ENCODE measurements around the gene CARD11. TPM values are rescaled to one million over a fixed set of nuclear protein-coding genes. Genes with fewer than 3 reads are reported as not detected.

Gene CARD11
- total RNA-seq, 2 experiments from 2014 or later, result 118 to 122 TPM

DNA sequence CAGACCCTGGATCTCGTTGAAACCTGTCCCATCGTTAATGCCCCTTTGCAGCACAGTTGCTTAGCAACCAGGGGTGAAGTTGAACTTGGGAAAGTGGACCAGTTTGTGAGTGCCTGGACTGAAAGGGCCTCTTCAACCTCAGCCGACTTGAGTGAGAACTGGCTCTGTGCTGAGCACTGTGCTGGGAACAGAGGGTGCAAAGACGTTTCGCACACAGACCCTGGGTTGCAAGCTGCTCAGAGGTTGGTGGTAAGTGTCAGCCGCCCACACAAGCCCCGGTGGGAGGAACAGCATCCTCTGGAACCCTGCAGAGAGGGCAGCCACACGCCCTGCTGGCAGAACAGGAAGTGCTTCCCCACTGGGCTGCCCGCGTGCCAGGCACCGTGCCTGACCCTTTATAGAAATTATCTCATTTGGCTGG is 89.2 kb downstream of the CARD11 start:
- POLR2A ChIA-PET, result interaction anchor here (0.6 to 1.7 kb wide), 8 partner anchors 10 to 89 kb away, joined by 3 to 5 read pairs (median 4); no protein-coding TSS in a partner anchor
- Histone ChIP-seq H3K27me3 (ENCODE audit: control insufficient read depth in 1 of 2, insufficient read depth in 2 of 2, low read length in 2 of 2) (no peaks in the 10 kb centered on the region), H3K4me3 (ENCODE audit: low read length) (no peak overlapping the region), H3K36me3 (ENCODE audit: insufficient read depth, low read length) (peaks cover 69% of the 10 kb centered on the region), H3K4me1 (ENCODE audit: insufficient read depth, low read length) (peaks cover 41% of the 10 kb centered on the region), H3K27ac (ENCODE audit: low read depth in 1 of 2, low read length in 2 of 2) (peak overlapping the region; percentile 1 to 16), H3K9me3 (ENCODE audit: control insufficient read depth in 1 of 2, insufficient read depth in 1 of 2, low read length in 2 of 2) (no peaks in the 10 kb centered on the region)
- Mint-ChIP-seq H3K27ac (peak overlapping the region; percentile 90), H3K4me3 (peak overlapping the region; percentile 45), H3K27me3 (no peaks in the 10 kb centered on the region), H3K4me1 (ENCODE audit: low read depth) (peaks cover 72% of the 10 kb centered on the region), H3K9me3 (peaks cover 9% of the 10 kb centered on the region), H3K36me3 (ENCODE audit: low read depth) (peaks cover 97% of the 10 kb centered on the region)
- ATAC-seq (ENCODE audit: poor library complexity) (peak; percentile 34), DNase-seq (peak in 6 of 14 experiments; percentile 11 to 69 (median 38))
- intact Hi-C loops (cut with DNase I, micrococcal nuclease), result loop anchor here (5.0 to 10.0 kb wide), 3 partner anchors 60 to 90 kb away; partner anchors contain the start of gene CARD11 (in 2 of the 2)
- TF ChIP-seq, protein P1, sequence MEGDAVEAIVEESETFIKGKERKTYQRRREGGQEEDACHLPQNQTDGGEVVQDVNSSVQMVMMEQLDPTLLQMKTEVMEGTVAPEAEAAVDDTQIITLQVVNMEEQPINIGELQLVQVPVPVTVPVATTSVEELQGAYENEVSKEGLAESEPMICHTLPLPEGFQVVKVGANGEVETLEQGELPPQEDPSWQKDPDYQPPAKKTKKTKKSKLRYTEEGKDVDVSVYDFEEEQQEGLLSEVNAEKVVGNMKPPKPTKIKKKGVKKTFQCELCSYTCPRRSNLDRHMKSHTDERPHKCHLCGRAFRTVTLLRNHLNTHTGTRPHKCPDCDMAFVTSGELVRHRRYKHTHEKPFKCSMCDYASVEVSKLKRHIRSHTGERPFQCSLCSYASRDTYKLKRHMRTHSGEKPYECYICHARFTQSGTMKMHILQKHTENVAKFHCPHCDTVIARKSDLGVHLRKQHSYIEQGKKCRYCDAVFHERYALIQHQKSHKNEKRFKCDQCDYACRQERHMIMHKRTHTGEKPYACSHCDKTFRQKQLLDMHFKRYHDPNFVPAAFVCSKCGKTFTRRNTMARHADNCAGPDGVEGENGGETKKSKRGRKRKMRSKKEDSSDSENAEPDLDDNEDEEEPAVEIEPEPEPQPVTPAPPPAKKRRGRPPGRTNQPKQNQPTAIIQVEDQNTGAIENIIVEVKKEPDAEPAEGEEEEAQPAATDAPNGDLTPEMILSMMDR (IDR thresholded peaks at IDR 0.05), result no peak
- CTCF ChIA-PET, result no interaction called here

DNA sequence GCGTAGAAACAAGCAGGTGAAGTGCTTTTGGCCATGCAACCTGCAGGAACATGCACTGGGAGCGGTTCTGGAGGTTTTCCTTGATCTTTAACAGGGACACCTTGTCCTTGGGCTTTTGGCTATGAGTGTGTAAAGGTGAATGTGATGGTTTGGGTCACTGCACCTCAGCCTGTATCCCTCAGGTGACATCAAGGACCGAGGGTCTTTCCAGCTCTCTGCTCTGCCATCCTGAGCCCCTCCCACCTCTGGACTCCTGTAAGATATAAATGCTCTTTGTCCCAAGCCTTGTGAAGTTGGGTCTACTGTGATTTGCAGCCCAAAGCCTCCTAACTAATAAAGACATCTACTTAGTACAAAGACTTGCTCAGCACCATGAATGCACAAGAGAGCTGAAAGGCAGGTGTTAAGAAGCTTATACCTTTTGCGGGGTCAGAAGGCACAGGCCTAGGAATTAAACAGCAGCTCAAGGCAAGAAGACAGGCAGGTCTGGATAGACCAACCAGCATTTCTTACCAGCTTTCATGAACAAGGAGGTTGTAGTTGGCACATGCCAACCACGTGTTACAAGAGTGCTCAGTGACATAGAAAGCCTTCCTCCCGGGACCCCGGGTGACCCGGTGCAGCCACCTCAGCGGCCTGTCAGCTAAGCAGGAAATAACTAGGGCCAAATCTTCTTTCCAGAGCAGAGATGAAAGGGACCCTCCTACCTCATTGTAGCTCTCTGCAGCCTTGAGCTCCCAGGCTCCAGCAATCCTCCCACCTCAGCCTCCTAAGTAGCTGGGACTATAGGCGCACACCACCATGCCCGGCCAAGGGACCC is 89.9 kb downstream of the CARD11 start:
- DNase-seq (peak in 3 of 14 experiments; percentile 9 to 58 (median 29)), ATAC-seq (ENCODE audit: poor library complexity) (peak; percentile 29)
- POLR2A ChIA-PET, result interaction anchor here (0.6 to 1.7 kb wide), 9 partner anchors 11 to 509 kb away, joined by 3 to 5 read pairs (median 4); no protein-coding TSS in a partner anchor
- Mint-ChIP-seq H3K4me3 (peak overlapping the region; percentile 45), H3K36me3 (ENCODE audit: low read depth) (peaks cover 97% of the 10 kb centered on the region), H3K4me1 (ENCODE audit: low read depth) (peaks cover 70% of the 10 kb centered on the region), H3K27me3 (no peaks in the 10 kb centered on the region), H3K27ac (peak overlapping the region; percentile 90), H3K9me3 (peaks cover 9% of the 10 kb centered on the region)
- H3K9me3 ChIP-seq (ENCODE audit: control insufficient read depth in 1 of 2, insufficient read depth in 1 of 2, low read length in 2 of 2), result no peaks in the 10 kb centered on the region
- intact Hi-C loops (cut with DNase I, micrococcal nuclease), result loop anchor here (5.0 to 10.0 kb wide), 3 partner anchors 61 to 91 kb away; partner anchors contain the start of gene CARD11 (in 2 of the 2)
- peaks cover 66% of the 10 kb centered on the region for H3K36me3 ChIP-seq (ENCODE audit: insufficient read depth, low read length)
- peak overlapping the region; percentile 1 to 16 for H3K27ac ChIP-seq (ENCODE audit: low read depth in 1 of 2, low read length in 2 of 2)
- TF ChIP-seq, protein P1 (IDR thresholded peaks at IDR 0.05), result no peak
- H3K4me1 ChIP-seq (ENCODE audit: insufficient read depth, low read length), result peaks cover 37% of the 10 kb centered on the region
- no peaks in the 10 kb centered on the region for H3K27me3 ChIP-seq (ENCODE audit: control insufficient read depth in 1 of 2, insufficient read depth in 2 of 2, low read length in 2 of 2)
- H3K4me3 ChIP-seq (ENCODE audit: low read length), result no peak overlapping the region
- CTCF ChIA-PET, result no interaction called here

- peaks cover 9% of the 10 kb centered on the region for H3K9me3 Mint-ChIP-seq
- ChIA-PET CTCF (no interaction called here), POLR2A (interaction anchor here (0.7 to 1.7 kb wide), 2 partner anchors 30 to 509 kb away, joined by 4 read pairs; no protein-coding TSS in a partner anchor)
- DNase-seq (no peak), ATAC-seq (ENCODE audit: poor library complexity) (no peak)
- H3K27ac Mint-ChIP-seq, result peak overlapping the region; percentile 90
- Histone ChIP-seq H3K36me3 (ENCODE audit: insufficient read depth, low read length) (peaks cover 66% of the 10 kb centered on the region), H3K9me3 (ENCODE audit: control insufficient read depth in 1 of 2, insufficient read depth in 1 of 2, low read length in 2 of 2) (no peaks in the 10 kb centered on the region), H3K27ac (ENCODE audit: low read depth in 1 of 2, low read length in 2 of 2) (no peak overlapping the region), H3K4me3 (ENCODE audit: low read length) (no peak overlapping the region), H3K27me3 (ENCODE audit: control insufficient read depth in 1 of 2, insufficient read depth in 2 of 2, low read length in 2 of 2) (no peaks in the 10 kb centered on the region), H3K4me1 (ENCODE audit: insufficient read depth, low read length) (peaks cover 34% of the 10 kb centered on the region)
- intact Hi-C loops (cut with DNase I, micrococcal nuclease), result loop anchor here (5.0 to 10.0 kb wide), 3 partner anchors 62 to 92 kb away; partner anchors contain the start of gene CARD11 (in 2 of the 2)
- peaks cover 97% of the 10 kb centered on the region for H3K36me3 Mint-ChIP-seq (ENCODE audit: low read depth)
- TF ChIP-seq, protein P1 (IDR thresholded peaks at IDR 0.05), result no peak
- peaks cover 64% of the 10 kb centered on the region for H3K4me1 Mint-ChIP-seq (ENCODE audit: low read depth)
- no peak overlapping the region for H3K4me3 Mint-ChIP-seq
- no peaks in the 10 kb centered on the region for H3K27me3 Mint-ChIP-seq
Measured at GRCh38 chr7:2953099-2953498, 90.6 kb downstream of the CARD11 start.

Measured in CD4-positive, alpha-beta T cell (primary cell).